Nephron (organoid): ENCODE results near the gene TSHZ1.
A peak's percentile ranks its signal among the peaks of the same experiment; 100 is the strongest.

Source experiments
- H3K27ac Mint-ChIP-seq, 3 experiments: 2 replicates each; pipeline ENCODE4 v1.8.0; 2020; ENCODE audit warnings: mixed read lengths in 3 of 3, mild to moderate bottlenecking in 2 of 3, moderate library complexity in 1 of 3
- H3K27me3 Mint-ChIP-seq: 2 replicates; pipeline ENCODE4 v1.8.0; 2021; ENCODE audit warnings: low read depth, mild to moderate bottlenecking, moderate library complexity, mixed read lengths
- H3K36me3 Mint-ChIP-seq: 2 replicates; pipeline ENCODE4 v1.8.0; 2020; ENCODE audit warnings: low read depth, mixed read lengths
- H3K4me1 Mint-ChIP-seq: 2 replicates; pipeline ENCODE4 v1.8.0; 2020; ENCODE audit warnings: mixed read lengths
- H3K4me3 Mint-ChIP-seq, 3 experiments: 2 replicates each; pipeline ENCODE4 v1.8.0; 2020; ENCODE audit warnings: mild to moderate bottlenecking in 3 of 3, mixed read lengths in 3 of 3, moderate library complexity in 2 of 3
- H3K9me3 Mint-ChIP-seq: 2 replicates; pipeline ENCODE4 v1.8.0; 2020; ENCODE audit warnings: mixed read lengths
- TF ChIP-seq, protein P1 (sequence below), 3 experiments: fragments of 200-600 bp; sonication (generic); IDR thresholded peaks; one replicate each; pipeline ENCODE4 v1.5.0; 2021; ENCODE audit warnings: antibody characterized with exemption in 3 of 3; ENCODE audit not compliant: unreplicated experiment in 3 of 3

The TSHZ1 gene

DNA sequence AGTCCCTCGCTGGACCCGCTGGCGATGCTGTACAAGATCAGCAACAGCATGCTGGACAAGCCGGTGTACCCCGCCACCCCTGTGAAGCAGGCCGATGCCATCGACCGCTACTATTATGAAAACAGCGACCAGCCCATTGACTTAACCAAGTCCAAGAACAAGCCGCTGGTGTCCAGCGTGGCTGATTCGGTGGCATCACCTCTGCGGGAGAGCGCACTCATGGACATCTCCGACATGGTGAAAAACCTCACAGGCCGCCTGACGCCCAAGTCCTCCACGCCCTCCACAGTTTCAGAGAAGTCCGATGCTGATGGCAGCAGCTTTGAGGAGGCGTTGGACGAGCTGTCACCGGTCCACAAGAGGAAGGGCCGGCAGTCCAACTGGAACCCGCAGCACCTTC, 77.1 kb downstream of the TSHZ1 start:
- Mint-ChIP-seq H3K4me1 (peaks cover 6% of the 10 kb centered on the region), H3K36me3 (peaks cover 86% of the 10 kb centered on the region), H3K9me3 (no peaks in the 10 kb centered on the region), H3K4me3 (no peak overlapping the region), H3K27me3 (peaks cover 4% of the 10 kb centered on the region), H3K27ac (no peak overlapping the region)
- TF ChIP-seq, protein P1, sequence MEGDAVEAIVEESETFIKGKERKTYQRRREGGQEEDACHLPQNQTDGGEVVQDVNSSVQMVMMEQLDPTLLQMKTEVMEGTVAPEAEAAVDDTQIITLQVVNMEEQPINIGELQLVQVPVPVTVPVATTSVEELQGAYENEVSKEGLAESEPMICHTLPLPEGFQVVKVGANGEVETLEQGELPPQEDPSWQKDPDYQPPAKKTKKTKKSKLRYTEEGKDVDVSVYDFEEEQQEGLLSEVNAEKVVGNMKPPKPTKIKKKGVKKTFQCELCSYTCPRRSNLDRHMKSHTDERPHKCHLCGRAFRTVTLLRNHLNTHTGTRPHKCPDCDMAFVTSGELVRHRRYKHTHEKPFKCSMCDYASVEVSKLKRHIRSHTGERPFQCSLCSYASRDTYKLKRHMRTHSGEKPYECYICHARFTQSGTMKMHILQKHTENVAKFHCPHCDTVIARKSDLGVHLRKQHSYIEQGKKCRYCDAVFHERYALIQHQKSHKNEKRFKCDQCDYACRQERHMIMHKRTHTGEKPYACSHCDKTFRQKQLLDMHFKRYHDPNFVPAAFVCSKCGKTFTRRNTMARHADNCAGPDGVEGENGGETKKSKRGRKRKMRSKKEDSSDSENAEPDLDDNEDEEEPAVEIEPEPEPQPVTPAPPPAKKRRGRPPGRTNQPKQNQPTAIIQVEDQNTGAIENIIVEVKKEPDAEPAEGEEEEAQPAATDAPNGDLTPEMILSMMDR (IDR thresholded peaks at IDR 0.05; ENCODE audit: unreplicated experiment in 3 of 3) = no peak

DNA sequence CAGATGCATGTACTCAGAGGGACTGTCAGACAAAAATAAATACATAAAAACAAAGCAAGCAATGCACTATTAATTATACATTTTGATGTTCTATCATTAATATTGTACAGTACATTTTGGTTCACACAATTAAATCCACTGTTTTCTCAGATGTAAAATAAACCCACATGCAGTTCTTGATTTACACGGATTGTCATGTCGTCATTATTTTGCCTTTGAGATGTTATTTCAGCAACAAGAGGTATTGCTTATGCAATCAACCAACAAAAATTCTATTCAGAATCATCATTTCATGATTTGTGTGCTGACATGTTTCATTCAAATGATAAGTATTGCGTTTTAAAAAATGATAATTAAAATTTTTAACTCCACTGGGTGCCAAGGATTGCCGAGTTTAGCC, 79.2 kb downstream of the TSHZ1 start:
- no peak overlapping the region for H3K4me3 Mint-ChIP-seq
- peaks cover 75% of the 10 kb centered on the region for H3K36me3 Mint-ChIP-seq
- H3K27me3 Mint-ChIP-seq = no peaks in the 10 kb centered on the region
- TF ChIP-seq, protein P1 (IDR thresholded peaks at IDR 0.05; ENCODE audit: unreplicated experiment in 3 of 3) = no peak
- peaks cover 6% of the 10 kb centered on the region for H3K4me1 Mint-ChIP-seq
- H3K27ac Mint-ChIP-seq = no peak overlapping the region
- no peaks in the 10 kb centered on the region for H3K9me3 Mint-ChIP-seq

DNA sequence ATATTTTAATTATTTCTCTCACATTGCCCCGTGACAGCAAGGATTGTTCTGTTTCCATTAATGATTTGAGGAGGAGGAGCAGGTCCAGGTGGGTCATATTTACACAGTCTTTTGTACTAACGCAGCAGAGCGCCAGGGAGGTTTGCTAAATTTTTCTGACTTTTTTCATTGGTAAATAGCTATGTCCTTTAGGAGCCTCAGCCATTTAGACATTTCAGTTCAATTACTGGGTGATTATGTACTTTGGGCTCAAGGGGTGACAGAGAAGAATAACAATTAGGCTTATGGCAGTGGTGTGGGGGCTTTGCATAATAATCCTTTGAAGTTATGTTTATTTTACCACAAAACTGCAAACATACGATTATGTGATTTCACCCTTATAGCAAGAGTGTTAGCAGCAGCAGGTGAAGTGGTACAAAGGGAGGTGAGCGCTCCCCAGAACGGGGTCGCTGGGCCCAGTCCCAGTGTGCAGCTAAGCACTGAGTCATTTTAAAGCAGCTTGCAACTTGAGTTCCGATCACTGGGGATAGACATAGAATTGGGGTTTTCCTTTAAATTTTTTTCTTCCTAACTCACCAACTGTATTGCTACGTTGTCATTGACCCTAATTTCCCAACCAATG, 80.3 kb downstream of the TSHZ1 start:
- peaks cover 64% of the 10 kb centered on the region for H3K36me3 Mint-ChIP-seq
- peaks cover 6% of the 10 kb centered on the region for H3K4me1 Mint-ChIP-seq
- TF ChIP-seq, protein P1 (IDR thresholded peaks at IDR 0.05; ENCODE audit: unreplicated experiment in 3 of 3) = no peak
- peak overlapping the region in 1 of 3 experiments; percentile 12 for H3K27ac Mint-ChIP-seq
- H3K4me3 Mint-ChIP-seq = no peak overlapping the region
- no peaks in the 10 kb centered on the region for H3K9me3 Mint-ChIP-seq
- H3K27me3 Mint-ChIP-seq = no peaks in the 10 kb centered on the region

DNA sequence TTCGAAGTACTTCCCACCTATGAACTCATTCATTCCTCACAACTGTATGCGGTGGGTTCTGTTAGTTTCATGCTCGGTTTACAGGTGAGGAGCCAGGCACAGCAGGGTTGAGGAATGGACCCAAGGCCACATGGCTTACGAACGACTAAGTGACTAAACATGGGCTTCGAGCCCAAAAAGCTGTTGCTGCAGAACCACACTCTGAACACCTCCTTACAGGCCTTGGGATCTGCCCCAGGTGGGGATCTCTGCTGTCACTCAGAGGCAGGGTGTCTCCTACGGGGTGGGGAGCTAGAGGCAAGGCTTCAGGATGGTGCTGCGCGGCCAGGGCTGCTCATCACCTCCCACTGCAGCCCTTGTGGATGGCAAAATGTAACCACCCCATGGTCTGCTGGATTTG, 80.9 kb downstream of the TSHZ1 start:
- Mint-ChIP-seq H3K4me3 (no peak overlapping the region), H3K36me3 (peaks cover 58% of the 10 kb centered on the region), H3K4me1 (peaks cover 6% of the 10 kb centered on the region), H3K27ac (no peak overlapping the region), H3K9me3 (no peaks in the 10 kb centered on the region), H3K27me3 (no peaks in the 10 kb centered on the region)
- TF ChIP-seq, protein P1 (IDR thresholded peaks at IDR 0.05; ENCODE audit: unreplicated experiment in 3 of 3) = no peak

DNA sequence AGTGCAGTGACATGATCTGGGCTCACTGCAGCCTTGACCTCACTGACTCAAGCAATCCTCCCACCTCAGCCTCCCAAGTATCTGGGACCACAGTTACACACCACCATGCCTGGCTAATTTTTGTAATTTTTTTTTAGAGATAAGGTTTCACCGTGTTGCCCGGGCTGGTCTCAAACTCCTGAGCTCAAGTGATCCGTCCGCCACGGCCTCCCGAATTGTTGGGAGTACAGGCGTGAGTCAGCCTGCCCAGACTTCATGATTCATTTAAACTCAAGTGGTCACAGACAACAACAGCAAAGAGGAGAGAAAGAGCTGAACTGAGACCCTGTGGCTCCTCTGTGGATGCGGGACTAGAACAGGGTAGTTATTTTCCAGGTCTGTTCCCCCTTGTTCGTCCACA, 83.0 kb downstream of the TSHZ1 start:
- no peaks in the 10 kb centered on the region for H3K27me3 Mint-ChIP-seq
- peaks cover 6% of the 10 kb centered on the region for H3K4me1 Mint-ChIP-seq
- no peak overlapping the region for H3K4me3 Mint-ChIP-seq
- TF ChIP-seq, protein P1 (IDR thresholded peaks at IDR 0.05; ENCODE audit: unreplicated experiment in 3 of 3) = no peak
- H3K9me3 Mint-ChIP-seq = no peaks in the 10 kb centered on the region
- no peak overlapping the region for H3K27ac Mint-ChIP-seq
- peaks cover 37% of the 10 kb centered on the region for H3K36me3 Mint-ChIP-seq

DNA sequence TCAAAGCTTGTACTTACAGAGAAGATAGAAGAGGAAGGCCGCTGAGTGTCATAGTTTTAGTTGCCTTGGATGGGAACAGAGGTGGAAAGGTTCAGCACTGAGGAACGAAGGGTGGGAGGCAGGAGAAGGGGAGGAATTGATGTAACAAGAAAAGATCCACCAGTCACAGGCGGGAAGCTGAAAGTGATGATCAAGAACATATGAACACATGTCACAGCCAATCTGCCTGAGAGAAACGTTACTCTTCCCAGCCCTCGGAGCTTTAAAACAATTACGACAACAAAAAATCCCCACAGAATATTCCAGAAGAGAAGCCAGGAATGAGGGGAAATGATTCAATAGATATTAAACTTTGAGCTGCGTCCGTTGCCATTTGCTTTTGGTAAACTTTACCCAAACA, 87.1 kb downstream of the TSHZ1 start:
- H3K27ac Mint-ChIP-seq = peak overlapping the region in 1 of 3 experiments; percentile 1
- H3K36me3 Mint-ChIP-seq = peaks cover 7% of the 10 kb centered on the region
- TF ChIP-seq, protein P1 (IDR thresholded peaks at IDR 0.05; ENCODE audit: unreplicated experiment in 3 of 3) = no peak
- no peaks in the 10 kb centered on the region for H3K9me3 Mint-ChIP-seq
- no peaks in the 10 kb centered on the region for H3K4me1 Mint-ChIP-seq
- H3K27me3 Mint-ChIP-seq = no peaks in the 10 kb centered on the region
- no peak overlapping the region for H3K4me3 Mint-ChIP-seq
